Heart left ventricle (tissue), 13 donors: ENCODE results near the gene ITGB8.

Source experiments
- CTCF ChIP-seq, 12 donors: fragments of 200-600 bp; sonication (generic) in 4 of 12; IDR thresholded peaks; one replicate each; pipeline versions ENCODE4 v1.5.0 to v1.8.0; 2018 to 2022; ENCODE audit warnings: antibody characterized with exemption in 12 of 12, mild to moderate bottlenecking in 5 of 12
- POLR2A ChIP-seq, 2 donors: fragments of 450-650 bp; IDR thresholded peaks; one replicate each; pipeline ENCODE4 v1.6.1; 2017; ENCODE audit warnings: antibody characterized with exemption in 2 of 2, mild to moderate bottlenecking in 2 of 2, moderate library complexity in 2 of 2
- donor health status: ischemic (EF 13 %, LVEDD 7.1; RV severe dilation, severe dysfunction).
- donor health status: DM: no; HTN: yes; CAD: no.
- donor health status: DM: no; HTN: no; CAD: no.
- donor health status: ischemic (EF 25% LVEDD 6.9; RV normal size, moderate dysfunction).
- donor health status: ischemic (EF 25% LVEDD 5.7; RV mildly dilated, moderate dysfunction).
- donor health status: ischemic (EF 35%, LVEDD 5.7; RV mildly dilated, moderate dysfunction).
- donor health status: nonischemic (EF 11% LVEDD 7.7; RV severe dilation, severe dysfunction).
- donor health status: DM: yes; HTN: yes; CAD: no.
- donor health status: PGD.
- donor health status: ischemic (EF 29% LVEDD 5.4; RV normal size, mild dysfunction).
- donor health status: nonischemic (EF 23%, LVEDD 6.1; RV moderate dilation, normal function).

- TF ChIP-seq CTCF (IDR thresholded peaks at IDR 0.05) (no peak), POLR2A (IDR thresholded peaks at IDR 0.05) (no peak)
Measured at GRCh38 chr7:20305726-20306125, 25.0 kb upstream of the ITGB8 start.
